GM21381 (cell line): ENCODE measurements around the gene SMAD3.
A peak's percentile ranks its signal among the peaks of the same experiment; 100 is the strongest.

ENCODE experiments used
- ATAC-seq: cut with Tn5 transposase; IDR thresholded peaks from one replicate; pipeline ENCODE4 v1.9.1; 2021; ENCODE audit warnings: mild to moderate bottlenecking, moderate library complexity; ENCODE audit not compliant: unreplicated experiment

Gene SMAD3

DNA sequence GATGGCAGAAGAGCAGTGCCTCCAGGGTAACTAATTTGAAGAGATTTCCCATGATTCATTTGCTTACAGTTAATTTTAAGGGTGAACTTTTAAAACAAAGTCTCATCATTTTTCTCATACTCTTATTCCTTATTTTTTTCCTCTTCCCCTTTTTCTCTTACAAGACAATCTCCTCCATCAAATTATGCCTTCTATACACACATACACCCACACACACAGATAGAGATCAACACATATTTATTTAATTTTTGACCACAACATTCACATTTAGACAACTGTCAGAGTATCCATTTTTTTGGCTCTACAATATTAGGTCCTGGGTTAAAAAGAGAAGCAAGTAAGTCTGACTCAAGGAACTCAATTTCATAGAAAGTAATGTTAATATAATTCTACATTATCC is 151.5 kb downstream of the SMAD3 start:
- no peak for ATAC-seq

DNA sequence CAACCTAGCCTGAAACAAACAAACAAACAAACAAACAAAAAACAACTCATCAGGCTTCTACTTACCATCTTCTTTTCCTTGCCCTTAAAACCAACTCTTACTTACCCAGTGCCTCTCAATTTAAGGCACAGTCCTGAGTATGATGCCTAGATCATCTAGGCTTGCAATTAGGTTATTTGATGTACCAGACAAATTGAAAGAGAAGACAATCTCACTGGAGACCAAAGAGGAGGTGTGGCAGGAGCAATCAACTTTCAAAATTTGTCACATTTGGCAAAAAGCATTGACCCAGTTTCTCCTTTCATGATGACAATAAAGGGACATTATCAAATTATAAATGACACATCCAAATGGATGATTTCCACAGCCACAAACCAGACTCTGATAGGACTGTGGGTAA is 153.0 kb downstream of the SMAD3 start:
- ATAC-seq: no peak

DNA sequence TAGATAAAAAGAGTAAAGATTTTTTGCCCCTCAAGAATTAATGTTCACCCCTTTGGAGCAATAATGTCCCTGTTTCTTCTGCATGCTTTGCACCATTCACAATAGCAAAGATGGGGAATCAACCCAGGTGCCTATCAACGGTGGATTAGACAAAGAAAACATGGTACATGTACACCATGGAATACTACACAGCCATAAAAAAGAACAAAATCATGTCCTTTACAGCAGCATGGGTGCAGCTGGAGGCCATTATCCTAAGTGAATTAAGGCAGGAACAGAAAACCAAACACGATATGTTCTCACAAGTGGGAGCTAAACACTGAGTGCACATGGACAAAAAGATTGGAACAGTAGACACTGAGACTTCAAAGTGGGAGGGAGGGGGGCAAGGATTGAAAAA is 153.9 kb downstream of the SMAD3 start:
- no peak for ATAC-seq

DNA sequence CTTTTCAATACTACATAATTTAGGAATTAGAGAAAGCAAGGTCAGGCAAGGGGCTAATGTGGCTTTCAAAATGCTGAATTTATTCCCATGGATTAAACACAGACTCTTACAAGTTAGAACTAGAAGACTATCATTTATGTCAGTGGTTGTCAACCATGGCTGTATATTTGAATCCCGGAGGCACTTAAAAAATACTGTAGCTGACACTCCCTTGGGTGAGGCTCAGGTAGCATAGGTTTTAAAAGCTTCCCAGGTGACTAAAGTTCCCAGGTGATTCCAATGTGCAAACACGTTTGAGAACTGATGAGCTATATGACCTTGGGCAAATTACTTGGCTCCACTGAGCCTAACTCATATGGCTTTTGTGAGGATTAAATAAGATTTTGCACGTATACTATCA is 159.5 kb downstream of the SMAD3 start:
- no peak for ATAC-seq

DNA sequence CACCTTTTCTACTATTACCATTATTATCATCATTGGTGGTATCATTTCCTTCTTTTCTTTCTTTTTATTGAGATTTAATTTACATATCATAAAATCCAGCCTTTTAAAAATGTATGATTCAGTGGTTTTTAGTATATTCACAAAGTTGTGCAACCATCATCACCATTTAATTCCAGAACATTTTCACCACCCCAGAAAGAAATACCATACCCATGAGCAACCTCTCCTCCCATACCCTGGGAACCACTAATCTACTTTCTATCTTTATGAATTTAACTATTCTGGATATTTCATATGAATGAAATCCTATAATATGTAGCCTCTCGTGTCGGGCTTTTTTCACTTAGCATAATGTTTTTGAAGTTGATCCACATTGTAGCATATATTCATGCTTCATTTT is 159.9 kb downstream of the SMAD3 start:
- no peak for ATAC-seq

DNA sequence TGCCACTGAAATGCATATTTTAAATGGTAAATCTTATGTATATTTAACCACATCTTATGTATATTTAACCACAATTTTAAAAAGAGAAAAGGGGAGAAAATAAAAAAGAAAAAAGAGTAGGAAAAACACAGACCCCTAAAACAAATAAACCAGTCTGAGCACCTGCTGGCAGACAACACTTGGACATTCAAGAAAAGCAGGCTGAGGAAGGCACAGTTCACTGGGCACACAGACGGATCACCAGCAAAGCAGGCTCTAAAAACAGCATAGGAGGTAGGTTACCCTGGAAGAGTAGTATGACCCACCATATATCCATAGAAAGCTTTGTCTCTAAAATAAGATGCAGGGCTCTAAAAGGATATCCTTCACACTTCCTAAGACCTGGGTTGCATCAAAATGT is 162.0 kb downstream of the SMAD3 start:
- ATAC-seq: no peak

DNA sequence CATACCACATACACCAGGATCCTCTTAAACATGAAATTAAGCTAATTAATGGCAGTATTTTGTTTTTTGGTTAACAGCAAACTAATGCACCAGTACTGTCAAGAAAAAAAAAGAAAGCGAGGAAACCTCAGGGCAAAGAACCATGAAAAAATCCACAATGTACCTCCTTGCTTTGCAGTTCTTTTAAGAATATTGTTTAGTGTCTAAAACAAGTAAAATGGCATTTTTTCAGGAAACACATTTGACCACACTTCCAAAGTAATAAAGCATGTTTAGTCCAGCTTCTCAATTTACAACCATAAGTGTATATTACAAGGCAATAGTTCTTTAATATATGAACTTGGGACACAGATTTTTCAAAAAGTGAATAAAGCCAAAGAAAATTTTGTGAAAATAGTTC is 162.4 kb downstream of the SMAD3 start:
- no peak for ATAC-seq

DNA sequence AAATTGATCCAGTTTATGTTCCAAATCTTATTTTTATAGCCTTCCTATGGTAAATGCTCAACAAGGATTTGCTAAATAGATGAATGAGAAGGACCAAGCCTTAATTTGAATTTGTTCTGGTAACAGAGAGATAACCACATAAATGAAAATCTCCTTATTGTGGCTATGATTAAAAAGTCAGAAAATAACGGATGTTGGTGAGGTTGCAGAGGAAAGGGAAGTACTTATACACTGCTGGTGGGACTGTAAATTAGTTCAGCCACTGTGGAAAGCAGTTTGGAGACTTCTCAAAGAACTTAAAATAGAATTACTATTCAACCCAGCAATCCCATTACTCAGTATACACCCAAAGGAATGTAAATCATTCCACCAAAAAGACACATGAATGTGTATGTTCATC is 162.9 kb downstream of the SMAD3 start:
- ATAC-seq: no peak

DNA sequence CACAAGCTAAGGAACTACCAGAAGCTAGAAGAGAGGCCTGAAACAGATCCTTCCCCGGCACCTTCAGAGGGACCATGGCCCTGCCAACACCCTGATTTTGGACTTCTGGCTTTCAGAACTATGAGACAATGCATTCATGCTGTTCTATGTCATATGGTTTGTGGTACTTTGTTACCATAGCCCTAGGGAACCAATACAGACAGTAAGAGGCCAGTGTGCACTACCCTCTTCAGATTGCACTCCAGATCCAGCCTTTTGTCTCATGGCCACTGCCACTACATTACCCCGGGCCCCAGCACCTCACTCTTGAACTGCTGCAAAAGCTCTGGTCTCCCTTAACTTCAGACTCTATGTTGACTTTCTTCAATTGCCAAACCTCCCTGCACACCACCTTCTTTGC is 165.1 kb downstream of the SMAD3 start:
- ATAC-seq: no peak

DNA sequence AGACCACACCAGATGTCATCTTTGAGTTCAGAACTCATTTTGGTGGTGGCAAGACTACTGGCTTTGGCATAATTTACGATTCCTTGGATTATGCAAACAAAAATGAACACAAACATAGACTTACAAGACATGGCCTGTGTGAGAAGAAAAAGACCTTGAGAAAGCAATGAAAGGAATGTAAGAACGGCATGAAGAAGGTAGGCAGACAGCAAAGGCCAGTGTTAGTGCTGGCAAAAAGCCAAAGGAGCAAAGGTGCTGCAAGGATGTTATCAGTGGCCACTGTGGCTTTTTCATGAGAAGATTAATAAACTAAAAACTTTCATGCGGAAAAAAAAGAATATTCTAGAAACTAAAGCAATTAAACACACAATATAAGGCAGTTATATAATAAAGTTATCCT is 167.2 kb downstream of the SMAD3 start:
- no peak for ATAC-seq

DNA sequence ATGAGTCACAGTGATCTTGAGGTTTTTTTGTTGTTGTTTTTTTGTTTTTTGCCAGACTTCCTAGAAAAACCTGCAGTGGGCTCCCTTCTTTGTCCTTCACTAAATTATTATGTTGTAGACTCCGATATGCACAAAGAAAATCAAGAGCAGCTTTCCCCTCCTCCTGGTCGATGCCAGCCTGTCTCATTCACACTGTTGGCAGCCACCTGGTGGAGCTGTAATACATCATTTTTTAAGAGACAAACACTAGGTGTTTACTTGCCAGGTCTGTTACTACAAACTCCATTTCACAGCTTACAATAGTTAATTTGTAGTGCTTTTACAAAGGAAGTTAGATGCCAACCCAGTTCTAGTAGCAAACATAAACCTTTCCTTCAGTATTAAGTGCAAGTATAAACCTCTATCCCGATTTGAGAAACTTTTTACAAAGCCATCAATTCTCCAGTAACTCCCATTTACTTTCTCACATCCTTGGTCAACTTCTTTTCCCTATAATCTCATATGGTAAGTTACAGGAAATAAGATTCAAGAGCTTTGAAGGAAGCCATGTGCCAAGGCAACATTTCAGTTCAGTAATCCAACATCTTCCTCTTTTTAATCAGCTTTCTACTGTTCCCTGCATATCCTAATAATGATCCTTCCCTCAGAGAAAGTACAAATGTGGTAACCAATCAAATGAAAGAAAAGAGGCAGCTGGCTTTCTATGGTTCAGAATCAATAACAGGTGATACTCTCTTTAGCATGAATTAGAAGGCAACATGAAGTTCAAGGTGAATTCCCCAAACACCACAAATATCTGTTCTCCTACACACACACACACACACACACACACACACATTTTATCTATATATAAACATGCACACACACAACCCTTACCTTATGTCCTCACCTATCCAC is 175.1 kb downstream of the SMAD3 start:
- no peak for ATAC-seq

DNA sequence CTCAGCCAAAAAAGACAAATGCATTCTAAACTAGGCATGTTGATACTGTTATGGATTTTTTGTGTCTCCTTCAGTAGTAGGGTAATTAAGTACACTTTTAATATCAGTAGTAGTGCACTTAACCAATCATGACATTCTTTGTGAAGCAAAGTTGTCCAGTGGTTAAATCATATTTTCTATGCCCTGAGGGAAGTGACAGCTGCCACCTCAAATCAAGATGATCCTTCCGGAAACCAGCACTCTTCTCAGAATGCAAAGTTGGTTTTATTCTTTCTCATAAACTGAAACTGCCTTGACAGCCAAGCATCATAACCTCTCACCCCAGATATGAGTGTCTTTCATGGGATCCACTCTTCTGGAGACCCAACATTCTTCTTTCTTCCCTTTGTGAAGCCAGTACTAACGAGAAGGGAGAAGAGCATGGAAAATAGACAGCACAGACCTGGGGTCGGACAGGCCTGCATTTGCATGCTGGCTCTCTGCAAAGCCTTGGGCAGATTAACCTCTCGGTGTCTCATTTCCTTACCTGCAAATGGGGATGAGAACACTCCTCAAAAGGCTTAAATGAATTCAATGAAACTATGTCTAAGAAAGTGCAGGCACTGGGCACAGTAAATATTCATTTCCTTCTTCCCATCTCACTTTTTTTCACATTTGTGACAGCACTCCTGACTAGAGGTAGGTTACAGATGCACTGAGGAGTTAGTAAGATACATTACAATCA is 175.9 kb downstream of the SMAD3 start:
- peak; percentile 81 for ATAC-seq

DNA sequence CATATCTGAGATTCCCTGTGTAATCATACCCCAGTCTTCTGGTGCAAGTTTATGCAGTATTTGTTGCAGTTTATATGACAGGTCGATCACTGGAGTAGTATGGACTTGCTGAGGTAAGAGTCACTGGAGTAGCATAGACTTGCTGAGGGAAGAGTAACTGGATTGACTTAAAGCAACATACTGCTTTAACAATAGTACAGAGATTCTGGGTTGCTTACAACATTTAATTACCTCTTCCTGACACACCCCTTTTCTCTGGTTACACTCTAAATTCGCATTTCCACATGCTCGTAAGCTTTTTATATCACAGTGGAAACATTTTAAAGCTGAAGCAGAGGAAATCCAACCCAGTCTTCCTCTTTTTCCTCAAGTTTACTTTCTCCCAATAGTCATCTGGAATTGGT is 177.3 kb downstream of the SMAD3 start:
- ATAC-seq: no peak
